ENCODE data around the gene TSPAN11. TPM values are rescaled to one million over a fixed set of nuclear protein-coding genes. Genes with fewer than 3 reads are reported as not detected.
A peak's percentile ranks its signal among the peaks of the same experiment; 100 is the strongest.

TSPAN11 gene
- total RNA-seq, 1 experiment from 2014 or later, result 4.6 TPM

DNA sequence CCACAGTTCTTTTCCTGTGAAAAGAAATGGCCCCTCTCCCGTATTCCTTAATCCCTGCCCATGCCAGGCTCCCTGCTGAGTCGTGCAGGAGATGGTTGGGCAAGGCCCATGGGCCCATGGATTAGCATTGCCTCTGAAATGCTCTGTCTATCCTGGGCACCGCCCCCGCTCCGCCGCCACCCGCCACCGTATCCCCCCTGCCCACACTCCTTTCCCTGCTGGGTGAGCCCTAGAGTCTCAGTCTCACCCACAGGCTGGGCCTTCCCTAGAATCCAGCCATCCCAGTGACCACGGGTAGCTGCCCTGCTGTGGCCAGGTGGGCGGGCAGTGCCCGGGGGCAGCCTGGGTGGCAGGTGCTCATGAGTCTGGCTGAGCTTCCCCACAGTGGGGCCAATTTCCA lies 50.6 kb downstream of the TSPAN11 start (continued):
- TF ChIP-seq, protein P1, sequence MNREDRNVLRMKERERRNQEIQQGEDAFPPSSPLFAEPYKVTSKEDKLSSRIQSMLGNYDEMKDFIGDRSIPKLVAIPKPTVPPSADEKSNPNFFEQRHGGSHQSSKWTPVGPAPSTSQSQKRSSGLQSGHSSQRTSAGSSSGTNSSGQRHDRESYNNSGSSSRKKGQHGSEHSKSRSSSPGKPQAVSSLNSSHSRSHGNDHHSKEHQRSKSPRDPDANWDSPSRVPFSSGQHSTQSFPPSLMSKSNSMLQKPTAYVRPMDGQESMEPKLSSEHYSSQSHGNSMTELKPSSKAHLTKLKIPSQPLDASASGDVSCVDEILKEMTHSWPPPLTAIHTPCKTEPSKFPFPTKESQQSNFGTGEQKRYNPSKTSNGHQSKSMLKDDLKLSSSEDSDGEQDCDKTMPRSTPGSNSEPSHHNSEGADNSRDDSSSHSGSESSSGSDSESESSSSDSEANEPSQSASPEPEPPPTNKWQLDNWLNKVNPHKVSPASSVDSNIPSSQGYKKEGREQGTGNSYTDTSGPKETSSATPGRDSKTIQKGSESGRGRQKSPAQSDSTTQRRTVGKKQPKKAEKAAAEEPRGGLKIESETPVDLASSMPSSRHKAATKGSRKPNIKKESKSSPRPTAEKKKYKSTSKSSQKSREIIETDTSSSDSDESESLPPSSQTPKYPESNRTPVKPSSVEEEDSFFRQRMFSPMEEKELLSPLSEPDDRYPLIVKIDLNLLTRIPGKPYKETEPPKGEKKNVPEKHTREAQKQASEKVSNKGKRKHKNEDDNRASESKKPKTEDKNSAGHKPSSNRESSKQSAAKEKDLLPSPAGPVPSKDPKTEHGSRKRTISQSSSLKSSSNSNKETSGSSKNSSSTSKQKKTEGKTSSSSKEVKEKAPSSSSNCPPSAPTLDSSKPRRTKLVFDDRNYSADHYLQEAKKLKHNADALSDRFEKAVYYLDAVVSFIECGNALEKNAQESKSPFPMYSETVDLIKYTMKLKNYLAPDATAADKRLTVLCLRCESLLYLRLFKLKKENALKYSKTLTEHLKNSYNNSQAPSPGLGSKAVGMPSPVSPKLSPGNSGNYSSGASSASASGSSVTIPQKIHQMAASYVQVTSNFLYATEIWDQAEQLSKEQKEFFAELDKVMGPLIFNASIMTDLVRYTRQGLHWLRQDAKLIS (CRISPR knock-in tag; IDR thresholded peaks at IDR 0.05; ENCODE audit: borderline replicate concordance), result no peak
- no peak for TF ChIP-seq MAX (CRISPR knock-in tag; IDR thresholded peaks at IDR 0.05)
- no peak for TF ChIP-seq ZNF512 (CRISPR knock-in tag; IDR thresholded peaks at IDR 0.05; ENCODE audit: borderline replicate concordance)
- TF ChIP-seq NFE2L1 (CRISPR knock-in tag; IDR thresholded peaks at IDR 0.05), result no peak
- TF ChIP-seq, protein P2, sequence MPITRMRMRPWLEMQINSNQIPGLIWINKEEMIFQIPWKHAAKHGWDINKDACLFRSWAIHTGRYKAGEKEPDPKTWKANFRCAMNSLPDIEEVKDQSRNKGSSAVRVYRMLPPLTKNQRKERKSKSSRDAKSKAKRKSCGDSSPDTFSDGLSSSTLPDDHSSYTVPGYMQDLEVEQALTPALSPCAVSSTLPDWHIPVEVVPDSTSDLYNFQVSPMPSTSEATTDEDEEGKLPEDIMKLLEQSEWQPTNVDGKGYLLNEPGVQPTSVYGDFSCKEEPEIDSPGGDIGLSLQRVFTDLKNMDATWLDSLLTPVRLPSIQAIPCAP (CRISPR knock-in tag; IDR thresholded peaks at IDR 0.05), result no peak
- TF ChIP-seq ESRRA (CRISPR knock-in tag; IDR thresholded peaks at IDR 0.05; ENCODE audit: borderline replicate concordance), result no peak

DNA sequence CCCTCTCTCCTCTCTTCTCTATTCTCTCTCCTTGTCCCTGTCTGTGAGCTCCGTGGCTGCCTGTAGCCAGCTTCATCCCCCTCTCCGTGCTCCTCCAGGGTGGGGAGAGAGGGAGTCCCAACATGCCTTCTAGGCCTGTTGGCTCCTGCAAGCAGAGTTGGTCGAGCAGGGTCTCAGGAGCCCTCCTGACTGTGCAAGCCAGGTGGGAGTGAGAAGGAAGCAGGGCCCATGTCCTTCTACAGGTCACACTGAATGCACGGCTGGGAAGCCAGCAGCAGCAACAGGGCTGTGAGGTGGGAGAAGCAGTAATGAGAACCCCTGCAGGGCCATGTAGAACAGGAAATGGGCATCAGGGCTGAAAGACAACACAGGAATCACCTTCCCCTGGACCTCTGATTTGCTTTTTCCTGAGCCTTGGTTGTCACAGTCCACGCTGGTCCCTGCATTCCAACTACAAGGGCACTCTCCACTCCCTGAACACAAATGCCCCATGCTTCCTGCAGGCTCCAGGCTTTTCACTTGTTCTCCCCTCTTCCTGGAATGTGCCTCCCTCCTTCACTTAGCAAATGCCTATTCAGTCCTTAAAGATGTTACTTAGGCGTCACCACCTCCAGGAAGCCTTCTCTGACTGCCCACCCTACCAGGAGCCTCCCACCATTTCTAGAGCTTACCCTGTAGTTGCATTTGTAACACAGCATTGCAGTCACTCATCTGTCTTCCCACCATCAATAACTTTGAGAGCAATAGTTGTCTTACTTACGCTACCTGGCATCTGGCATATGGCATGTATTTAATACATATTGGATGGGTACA lies 51.2 kb downstream of the TSPAN11 start:
- ATAC-seq, result peak; percentile 36
- H3K4me1 Mint-ChIP-seq, result peaks cover 32% of the 10 kb centered on the region
- CTCF ChIA-PET, result interaction anchor here (0.8 to 1.8 kb wide), 5 partner anchors 8 to 127 kb away, joined by 3 to 7 read pairs (median 3); no protein-coding TSS in a partner anchor
- no peak overlapping the region for H3K27ac Mint-ChIP-seq
- no peaks in the 10 kb centered on the region for H3K9me3 Mint-ChIP-seq
- H3K27me3 Mint-ChIP-seq (ENCODE audit: low read depth), result peaks cover 2% of the 10 kb centered on the region; the same call in 1 of the 2 replicates
- DNase-seq (ENCODE audit: low spot score), result no peak
- H3K36me3 Mint-ChIP-seq, result no peaks in the 10 kb centered on the region
- POLR2A ChIA-PET, result no interaction called here
- no peak overlapping the region for H3K4me3 Mint-ChIP-seq
- no peak for TF ChIP-seq TEAD4 (CRISPR knock-in tag; IDR thresholded peaks at IDR 0.05)
- no peak for TF ChIP-seq RELA (CRISPR knock-in tag; IDR thresholded peaks at IDR 0.05; ENCODE audit: borderline replicate concordance)
- TF ChIP-seq ZNF671 (CRISPR knock-in tag; IDR thresholded peaks at IDR 0.05), result no peak
- no peak for TF ChIP-seq NR3C1 (CRISPR knock-in tag; conservative IDR thresholded peaks at IDR 0.05; ENCODE audit: low read depth)
- no peak for TF ChIP-seq ZNF138 (CRISPR knock-in tag; conservative IDR thresholded peaks at IDR 0.05)
- TF ChIP-seq ZNF219 (CRISPR knock-in tag; IDR thresholded peaks at IDR 0.05; ENCODE audit: borderline replicate concordance), result no peak
- TF ChIP-seq OVOL2 (CRISPR knock-in tag; IDR thresholded peaks at IDR 0.05; ENCODE audit: borderline replicate concordance), result no peak
- TF ChIP-seq ZNF281 (CRISPR knock-in tag; IDR thresholded peaks at IDR 0.05), result no peak
- no peak for TF ChIP-seq MAX (CRISPR knock-in tag; IDR thresholded peaks at IDR 0.05)
- TF ChIP-seq ZBTB21 (CRISPR knock-in tag; IDR thresholded peaks at IDR 0.05; ENCODE audit: borderline replicate concordance), result no peak
- no peak for TF ChIP-seq ARID4B (CRISPR knock-in tag; IDR thresholded peaks at IDR 0.05; ENCODE audit: borderline replicate concordance)
- TF ChIP-seq ERG (CRISPR knock-in tag; IDR thresholded peaks at IDR 0.05), result no peak
- TF ChIP-seq ZNF121 (CRISPR knock-in tag; IDR thresholded peaks at IDR 0.05), result no peak
